DMS53 (cell line): ENCODE measurements around the gene IQCE.
A peak's percentile ranks its signal among the peaks of the same experiment; 100 is the strongest.
"Not testable (repeated sequence)": the region's sequence is repeated elsewhere in the genome, so short reads cannot be mapped to it uniquely, and the experiment has no call there.

Experiments
- DNase-seq: peaks from one replicate; lab custom pipeline; 2025; lab: John Stamatoyannopoulos, UW

IQCE gene

DNA sequence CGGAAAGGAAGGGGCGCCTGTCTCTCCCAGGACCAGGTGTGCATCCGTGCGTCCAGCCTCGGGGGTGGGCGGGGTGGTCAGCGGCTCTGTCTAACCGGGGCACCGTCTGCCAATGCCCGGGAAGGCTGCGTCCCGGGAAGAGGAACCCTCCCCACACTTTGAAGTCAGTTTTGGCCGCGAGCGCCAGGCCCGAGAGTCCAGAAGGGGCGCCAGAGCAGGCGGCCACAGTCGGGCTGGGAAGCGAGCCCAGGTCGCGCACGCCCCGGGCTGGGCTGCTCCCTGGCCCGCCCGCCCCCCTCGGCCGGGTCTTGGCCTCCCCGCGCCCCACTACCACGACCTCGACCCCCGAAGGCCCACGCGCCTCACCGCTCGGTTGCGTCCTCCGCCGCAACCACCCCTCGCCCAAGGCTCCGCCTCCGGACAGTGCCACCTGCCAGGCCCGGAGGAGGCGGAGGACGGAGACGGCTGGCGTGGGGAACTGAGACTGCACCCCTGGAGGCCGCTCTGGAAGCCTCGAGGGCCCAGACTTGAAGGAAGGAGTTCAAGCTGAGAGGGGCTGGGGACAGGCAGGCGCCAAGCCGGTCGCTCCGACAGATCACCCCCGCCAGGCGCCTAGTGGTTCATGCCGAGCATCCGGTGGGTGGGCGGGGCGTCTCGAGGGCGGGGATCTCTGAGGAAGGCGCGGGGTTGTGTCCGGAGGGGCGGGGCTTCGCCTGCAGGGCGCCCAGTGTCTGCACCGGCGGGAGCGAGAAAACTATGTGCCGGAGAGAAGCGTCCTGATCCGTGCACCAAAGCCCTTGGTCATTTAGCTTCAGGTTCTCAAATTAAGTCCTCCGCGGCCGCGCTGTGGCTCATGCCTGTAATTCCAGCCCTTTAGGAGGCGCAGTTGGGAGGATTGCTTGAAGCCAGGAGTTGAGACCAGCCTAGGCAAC lies 3.4 kb upstream of the IQCE start, which contains the start of gene BRAT1:
BRAT1 (minus strand) TSS at position 404 of the 932 bp plus-strand sequence. CDS start 1,093 bp downstream, outside the sequence.
- peak; percentile 98 for DNase-seq

DNA sequence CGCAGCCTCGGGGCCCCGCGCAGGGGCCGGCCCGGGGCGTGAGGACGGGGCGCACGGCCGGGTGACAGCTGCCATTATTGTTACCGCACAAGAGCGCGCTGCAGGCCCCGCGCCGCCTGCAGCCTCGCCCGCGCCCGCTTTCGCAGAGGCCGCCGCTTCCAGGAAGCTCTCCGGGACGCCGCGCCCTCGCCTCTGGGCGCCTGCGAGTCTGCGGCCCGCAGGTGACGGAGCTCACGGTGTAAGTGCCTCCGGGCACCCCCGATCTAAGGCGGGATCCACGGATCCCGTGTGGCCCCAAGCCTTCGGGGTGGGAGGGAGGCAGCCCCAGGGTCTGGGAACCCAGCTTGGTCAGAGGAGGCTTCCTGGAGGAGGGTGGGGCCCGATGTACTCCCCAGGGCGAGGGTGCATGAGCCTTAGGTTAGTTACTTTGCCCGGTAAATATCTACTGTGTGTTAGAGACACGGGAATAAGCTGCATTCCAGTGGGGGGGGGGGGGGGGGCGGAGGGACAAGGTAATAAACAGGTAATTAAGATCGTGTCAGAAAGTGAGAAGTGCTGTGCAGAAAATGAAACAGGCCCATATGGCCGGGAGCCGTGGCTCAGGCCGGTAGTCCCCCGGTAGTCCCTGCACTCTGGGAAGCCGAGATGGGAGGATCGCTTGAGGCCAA lies 638 bp downstream of the IQCE start:
- DNase-seq = peak; percentile 69

DNA sequence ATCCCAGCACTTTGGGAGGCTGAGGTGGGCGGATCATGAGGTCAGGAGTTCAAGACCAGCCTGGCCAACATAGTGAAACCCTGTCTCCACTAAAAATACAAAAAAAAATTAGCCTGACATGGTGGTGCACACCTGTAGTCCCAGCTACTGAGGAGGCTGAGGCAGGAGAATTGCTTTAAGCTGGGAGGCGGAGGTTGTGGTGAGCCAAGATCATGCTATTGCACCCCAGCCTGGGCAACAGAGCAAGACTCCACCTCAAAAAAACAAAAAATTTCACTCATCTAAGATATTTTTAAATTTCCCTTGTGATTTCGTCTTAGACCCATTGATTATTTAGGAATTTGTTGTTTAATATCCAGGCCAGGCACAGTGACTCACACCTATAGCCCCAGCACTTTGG lies 5.2 kb downstream of the IQCE start:
- DNase-seq = not testable (repeated sequence)

DNA sequence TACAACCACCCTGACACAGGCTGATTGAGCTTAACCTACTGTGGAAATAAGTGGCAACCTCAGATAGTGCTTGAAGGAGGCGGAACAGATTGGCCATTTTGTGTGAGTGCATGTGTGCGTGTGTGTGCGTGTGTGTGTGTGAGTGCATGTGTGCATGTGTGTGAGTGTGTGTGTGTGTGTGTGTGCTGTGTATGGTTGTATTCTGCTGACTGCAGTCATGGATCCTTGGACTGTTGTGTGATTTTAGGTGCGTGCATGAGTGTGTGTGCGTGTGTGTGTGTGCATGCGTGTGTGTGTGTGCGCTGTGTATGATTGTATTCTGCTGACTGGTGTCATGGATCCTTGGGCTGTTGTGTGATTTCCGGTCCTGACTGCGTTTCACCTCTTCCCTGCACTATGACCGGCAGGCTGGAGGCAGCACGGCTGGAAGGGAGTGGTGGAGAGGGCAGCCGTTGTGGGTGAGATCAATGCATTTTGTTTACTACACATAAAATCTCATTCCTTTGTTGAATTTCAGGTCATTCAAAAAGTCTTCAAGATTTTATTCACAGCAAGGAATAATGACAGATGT lies 6.3 kb downstream of the IQCE start:
- DNase-seq = no peak

DNA sequence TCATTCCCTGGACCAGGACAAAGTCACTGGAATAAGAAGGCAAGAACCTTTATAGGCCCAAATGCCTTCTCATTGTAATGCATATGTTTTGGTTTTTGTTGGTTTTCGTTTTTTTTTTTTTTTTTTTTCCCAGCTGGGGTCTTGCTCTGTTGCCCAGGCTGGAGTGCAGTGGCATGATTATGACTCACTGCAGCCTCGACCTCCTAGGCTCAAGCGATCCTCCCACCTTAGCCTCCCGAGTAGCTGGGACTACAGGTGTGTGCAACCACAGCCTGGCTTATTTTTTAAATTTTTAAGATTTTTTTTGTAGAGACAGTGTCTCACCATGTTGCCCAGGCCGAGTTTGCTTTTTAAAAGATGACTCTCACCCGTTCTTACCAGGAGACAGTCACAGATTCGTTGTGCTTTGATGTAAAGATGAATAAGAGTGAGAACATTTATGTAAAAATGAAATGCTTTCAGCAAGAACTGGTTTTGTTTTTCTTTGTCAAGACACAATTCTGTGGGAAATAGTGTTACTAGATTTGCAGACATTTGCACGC lies 7.6 kb downstream of the IQCE start:
- DNase-seq = no peak

DNA sequence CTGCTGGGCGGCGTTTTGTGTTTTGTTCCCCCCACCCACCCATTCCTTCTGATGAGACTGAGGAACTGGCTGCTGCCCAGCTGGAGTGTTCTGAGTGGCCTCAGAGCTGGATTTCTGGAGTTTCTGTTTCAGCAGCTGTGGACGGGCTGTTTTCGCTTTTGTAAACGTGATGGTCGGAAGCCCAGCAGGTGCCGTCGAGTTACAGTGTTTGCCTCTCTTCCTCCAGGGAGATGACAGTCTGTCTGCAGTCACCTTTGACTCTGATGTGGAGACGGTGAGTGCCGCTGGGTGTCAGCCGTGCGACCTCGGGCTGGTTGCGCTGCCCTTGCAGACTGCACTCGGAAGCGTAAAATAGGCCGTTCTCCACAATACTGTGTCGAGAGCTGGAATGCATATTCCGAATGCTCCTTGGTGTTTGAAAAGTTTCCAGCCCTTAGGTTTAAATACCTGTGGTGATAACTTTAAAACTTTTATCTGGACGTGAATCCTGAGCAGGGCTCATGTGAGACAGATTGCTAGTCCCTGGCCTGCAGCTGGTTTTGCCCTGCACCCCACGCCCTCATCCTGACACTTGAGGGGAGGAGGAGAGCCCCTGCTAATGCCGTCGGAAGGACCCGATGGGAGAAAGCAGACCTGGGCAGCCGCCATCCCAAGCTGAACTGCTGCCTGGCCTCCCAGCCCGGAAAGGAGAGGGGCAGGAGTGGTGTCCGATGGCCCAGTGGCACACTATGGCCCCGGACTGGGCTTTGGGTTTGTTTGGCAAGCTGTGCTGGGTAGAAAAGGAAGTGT lies 8.3 kb downstream of the IQCE start:
- no peak for DNase-seq

GRCh38 chr7:2567679-2568278 lies 9.0 kb downstream of the IQCE start:
- peak; percentile 19 for DNase-seq

DNA sequence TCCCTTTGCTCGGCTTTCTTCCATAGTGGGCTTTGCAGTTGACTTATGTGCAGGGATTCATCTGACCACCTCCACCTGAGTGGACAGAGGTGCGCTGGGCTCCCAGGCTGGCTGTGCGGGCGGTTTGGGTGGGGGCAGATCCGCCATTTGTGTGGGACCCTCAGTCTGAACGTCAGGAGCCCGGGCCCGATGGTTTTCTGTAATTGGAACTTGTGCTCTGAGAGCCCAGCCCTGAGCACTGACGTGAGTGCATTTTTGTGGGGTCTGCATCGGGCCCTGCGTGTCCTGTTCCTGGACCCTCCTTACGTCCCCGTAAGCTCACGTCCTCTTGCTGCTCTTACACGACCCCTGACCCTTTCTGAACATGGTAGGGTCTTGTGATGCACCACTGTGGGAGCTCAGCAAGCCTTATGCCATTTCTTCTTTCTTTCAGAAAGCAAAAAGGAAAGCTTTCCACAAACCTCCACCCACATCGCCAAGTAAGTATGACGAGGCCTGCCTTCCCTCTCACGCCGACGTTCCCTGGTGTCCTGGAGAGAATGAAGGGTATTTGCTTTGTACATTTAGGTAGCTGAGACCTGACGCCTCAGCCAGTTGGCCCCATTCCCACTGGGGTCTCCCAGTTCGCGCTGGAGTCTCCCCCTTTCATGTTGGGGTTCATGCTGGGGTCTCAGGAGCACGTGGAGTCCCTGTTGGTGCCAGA lies 9.9 kb downstream of the IQCE start:
- DNase-seq = no peak

GRCh38 chr7:2569421-2569820 lies 10.6 kb downstream of the IQCE start:
- no peak for DNase-seq

GRCh38 chr7:2570021-2570420 lies 11.2 kb downstream of the IQCE start:
- no peak for DNase-seq

DNA sequence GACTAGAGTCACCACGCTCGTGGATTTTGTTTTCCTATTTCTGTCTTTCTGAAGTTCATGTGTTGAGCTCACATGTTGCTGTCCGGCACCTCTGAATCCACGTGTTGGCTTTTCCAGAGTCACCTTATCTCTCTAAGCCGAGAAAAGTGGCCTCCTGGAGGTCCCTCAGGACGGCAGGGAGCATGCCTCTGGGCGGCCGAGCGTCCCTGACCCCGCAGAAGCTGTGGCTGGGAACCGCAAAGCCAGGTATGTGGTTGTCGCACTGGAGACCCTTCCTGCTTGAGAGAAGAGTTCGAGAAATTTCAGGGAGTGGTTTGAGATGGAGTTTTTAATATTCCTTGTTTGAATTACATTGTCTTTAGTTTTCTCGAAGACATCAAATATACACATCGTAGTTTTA lies 12.6 kb downstream of the IQCE start:
- DNase-seq = no peak

DNA sequence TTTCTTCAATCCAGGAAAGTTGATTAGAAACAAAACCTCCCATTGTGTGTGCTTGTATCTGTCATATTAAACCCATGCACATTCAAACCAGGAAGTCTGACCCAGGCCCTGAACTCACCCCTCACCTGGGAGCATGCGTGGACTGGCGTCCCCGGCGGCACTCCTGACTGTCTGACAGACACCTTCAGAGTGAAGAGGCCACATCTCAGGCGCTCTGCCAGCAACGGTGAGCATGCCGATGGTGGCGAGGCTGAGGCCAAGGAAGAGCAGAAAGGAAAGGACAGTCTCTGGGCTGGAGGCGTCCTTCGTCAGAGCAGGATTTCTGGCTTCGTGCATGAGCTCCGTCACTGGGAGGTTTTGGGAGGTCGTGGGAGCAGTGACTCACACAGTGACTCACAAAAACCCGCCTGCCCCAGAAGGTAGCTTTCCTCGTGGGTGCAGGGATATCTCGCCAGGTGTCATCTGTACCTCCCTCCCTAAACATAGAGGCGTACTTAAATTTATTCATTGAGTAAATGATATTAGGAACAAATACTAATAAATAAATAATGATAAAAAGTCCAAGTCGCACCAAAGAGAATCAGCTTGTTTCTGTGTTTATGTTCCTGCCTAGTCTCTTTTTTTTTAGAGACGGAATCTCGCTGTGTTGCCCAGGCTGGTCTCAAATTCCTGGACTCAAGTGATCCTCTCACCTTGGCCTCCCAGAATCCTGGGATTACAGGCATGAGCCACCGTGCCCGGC lies 13.5 kb downstream of the IQCE start:
- DNase-seq = no peak

DNA sequence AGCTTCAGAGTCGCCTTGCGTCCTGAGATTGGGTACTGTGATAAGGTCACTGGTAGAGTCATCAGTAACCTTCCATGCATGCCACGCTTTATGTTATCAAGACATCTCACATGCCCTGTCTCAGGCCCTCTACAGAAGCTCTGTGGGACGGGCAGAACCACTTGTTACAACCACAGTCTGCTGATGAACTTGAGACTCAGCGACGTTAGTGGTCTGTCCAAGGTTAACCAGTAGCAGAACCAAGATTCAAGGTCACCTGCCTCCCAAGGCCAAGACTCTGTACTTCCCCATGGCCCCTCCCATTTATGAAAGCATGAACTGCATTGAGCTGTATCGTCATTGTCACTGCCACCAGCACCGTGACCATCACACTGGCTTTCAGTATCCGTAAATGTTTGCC lies 15.0 kb downstream of the IQCE start:
- DNase-seq = no peak

DNA sequence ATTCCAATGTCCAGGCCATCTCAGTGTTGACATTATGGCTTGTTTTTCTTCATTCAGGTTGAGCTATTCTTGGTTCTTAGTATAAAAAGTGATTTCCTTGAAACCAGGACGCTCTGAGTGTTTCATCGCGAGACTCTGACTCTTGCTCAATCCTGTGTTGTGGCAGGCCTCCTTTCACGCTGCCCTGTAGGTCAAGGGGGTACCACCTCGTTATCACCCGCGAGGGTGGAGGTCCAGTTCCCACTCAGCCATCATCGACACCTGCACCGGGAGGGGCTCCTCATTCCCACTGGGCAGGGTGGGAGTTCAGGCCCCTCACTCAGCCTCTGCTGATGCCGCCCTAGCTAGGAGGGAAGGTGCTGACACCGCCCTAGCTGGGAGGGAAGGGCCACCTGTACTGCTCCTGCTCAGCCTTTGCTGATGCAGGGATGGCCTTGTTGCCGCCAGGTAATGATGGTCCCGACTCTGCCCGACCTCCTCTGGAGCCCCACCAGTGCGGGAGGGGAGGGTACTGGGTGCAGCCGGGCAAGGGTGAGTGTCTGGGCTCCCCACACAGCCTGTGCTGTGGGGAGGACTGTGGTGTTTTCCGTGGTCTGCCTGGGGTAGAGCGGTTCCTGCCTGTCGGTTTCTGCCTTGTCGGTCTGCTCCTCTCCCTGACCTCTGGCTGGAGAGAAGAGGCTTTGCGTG lies 16.4 kb downstream of the IQCE start:
- no peak for DNase-seq

GRCh38 chr7:2575733-2576340 lies 17.1 kb downstream of the IQCE start:
- no peak for DNase-seq

DNA sequence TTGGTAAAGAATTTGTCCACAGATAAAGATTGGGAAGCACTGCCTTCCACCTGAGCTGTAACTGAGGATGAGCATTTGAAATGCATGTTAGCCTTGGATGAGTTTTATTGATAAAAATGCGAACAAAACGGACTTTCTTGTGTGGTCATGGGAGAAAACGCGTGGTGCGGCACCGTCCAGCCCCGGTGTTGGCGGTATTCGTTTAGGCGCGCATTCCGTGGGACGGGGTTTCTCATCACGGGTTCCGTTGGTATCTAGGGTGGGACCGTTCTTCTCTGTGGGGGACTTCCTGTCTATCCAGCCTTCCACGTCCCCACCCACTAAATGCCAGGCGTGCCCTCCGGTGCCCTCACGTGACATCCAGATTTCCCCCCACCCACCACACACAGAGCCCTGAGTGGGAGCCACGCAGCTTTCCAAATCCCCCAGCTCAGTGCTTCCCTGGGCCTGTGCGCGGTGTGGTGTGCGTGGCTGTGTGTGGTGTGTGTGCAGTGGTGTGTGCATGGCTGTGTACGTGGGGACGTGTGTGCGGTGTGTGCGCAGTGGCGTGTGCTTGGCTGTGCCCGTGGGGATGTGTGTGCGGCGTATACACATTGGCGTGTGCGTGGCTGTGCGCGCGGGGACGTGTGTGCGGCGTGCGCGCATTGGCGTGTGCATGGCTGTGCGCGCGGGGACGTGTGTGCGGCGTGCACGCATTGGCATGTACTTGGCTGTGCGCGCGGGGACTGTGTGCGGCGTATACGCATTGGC lies 18.1 kb downstream of the IQCE start:
- no peak for DNase-seq

DNA sequence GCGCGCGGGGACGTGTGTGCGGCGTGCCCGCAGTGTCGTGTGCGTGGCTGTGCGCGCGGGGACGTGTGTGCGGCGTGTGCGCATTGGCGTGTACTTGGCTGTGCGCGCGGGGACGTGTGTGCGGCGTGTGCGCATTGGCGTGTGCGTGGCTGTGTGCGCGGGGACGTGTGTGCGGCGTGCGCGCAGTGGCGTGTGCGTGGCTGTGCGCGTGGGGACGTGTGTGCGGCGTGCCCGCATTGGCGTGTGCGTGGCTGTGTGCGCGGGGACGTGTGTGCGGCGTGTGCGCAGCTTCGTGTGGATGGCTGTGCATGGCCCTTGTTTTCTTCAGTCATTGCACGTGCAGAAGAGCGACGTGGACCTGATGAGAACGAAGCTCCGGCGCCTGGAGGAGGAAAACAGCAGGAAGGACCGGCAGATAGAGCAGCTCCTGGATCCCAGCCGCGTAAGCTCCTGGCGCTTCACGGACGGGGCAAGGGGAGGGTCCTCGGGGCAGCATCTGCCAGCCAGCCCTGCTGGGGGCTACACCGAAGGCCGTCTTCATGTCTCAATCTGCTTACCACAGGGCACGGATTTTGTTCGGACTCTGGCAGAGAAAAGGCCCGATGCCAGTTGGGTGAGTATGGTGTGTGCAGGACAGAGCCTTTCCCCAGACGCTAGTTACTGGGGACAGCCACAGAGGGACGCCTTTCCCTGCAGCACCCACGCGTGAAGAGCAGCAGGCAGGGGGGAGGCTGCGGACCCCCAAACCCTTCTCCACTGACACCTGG lies 19.3 kb downstream of the IQCE start:
- no peak for DNase-seq
